Right atrium auricular region (tissue), 2 donors: ENCODE data around the gene RRAS2. TPM values are rescaled to one million over a fixed set of nuclear protein-coding genes. Genes with fewer than 3 reads are reported as not detected.
"Not testable (repeated sequence)": the region's sequence is repeated elsewhere in the genome, so short reads cannot be mapped to it uniquely, and the experiment has no call there.

Experiments
- DNase-seq: peaks from one replicate; pipeline ENCODE4 v3.0.0-alpha.2; 2019; ENCODE audit warnings: low spot score
- H3K27ac ChIP-seq, 2 donors: fragments of 200-600 bp; sonication (generic); 1 replicate in 1 of 2; 2 replicates in 1 of 2; pipeline ENCODE4 v1.5.1; 2016 to 2019
- H3K27me3 ChIP-seq, 2 donors: fragments of 200-600 bp; sonication (generic); one replicate each; pipeline versions ENCODE4 v1.5.1 to v1.6.0; 2017 to 2019
- H3K36me3 ChIP-seq: fragments of 200-600 bp; sonication (generic); one replicate; pipeline ENCODE4 v1.5.1; 2016
- H3K4me1 ChIP-seq, 2 donors: fragments of 200-600 bp; sonication (generic); one replicate each; pipeline versions ENCODE4 v1.5.1 to v1.6.0; 2017 to 2019
- H3K4me3 ChIP-seq, 2 donors: fragments of 200-600 bp; sonication (generic); 1 replicate in 1 of 2; 2 replicates in 1 of 2; pipeline ENCODE4 v1.5.1; 2017 to 2019; ENCODE audit warnings: mild to moderate bottlenecking in 1 of 2, moderate library complexity in 1 of 2
- H3K9me3 ChIP-seq, 2 donors: fragments of 200-600 bp; sonication (generic); one replicate each; pipeline ENCODE4 v1.5.1; 2019
- CTCF ChIP-seq, 2 donors: fragments of 200-600 bp; sonication (generic); IDR thresholded peaks; one replicate each; pipeline ENCODE4 v1.5.1; 2019; ENCODE audit warnings: antibody characterized with exemption in 2 of 2
- total RNA-seq, 2 donors: library from RNA; depleted of rRNA; stranded (reverse); fragments of >200 nt; gene quantifications; one replicate each; pipeline ENCODE4 v1.1.0, GENCODE V29; 2016

Gene RRAS2
- total RNA-seq, 2 donors from 2014 or later = 39.3 to 65.2 TPM

- TF ChIP-seq CTCF (IDR thresholded peaks at IDR 0.05) = no peak
- Histone ChIP-seq H3K27ac (no peak overlapping the region), H3K27me3 (no peaks in the 10 kb centered on the region), H3K4me1 (peaks cover 0 to 2% of the 10 kb centered on the region in 2 donors), H3K4me3 (no peak overlapping the region), H3K9me3 (no peaks in the 10 kb centered on the region), H3K36me3 (no peaks in the 10 kb centered on the region)
- no peak for DNase-seq
These were observed 100.6 kb downstream of the RRAS2 start for GRCh38 chr11:14258221-14258935.

- DNase-seq = no peak
- Histone ChIP-seq H3K9me3 (no peaks in the 10 kb centered on the region), H3K27ac (no peak overlapping the region), H3K36me3 (no peaks in the 10 kb centered on the region), H3K4me3 (no peak overlapping the region), H3K27me3 (no peaks in the 10 kb centered on the region), H3K4me1 (peaks cover 0 to 5% of the 10 kb centered on the region in 2 donors)
- TF ChIP-seq CTCF (IDR thresholded peaks at IDR 0.05) = no peak
These were observed 103.8 kb downstream of the RRAS2 start for GRCh38 chr11:14255238-14255534.

GRCh38 chr11:14254533-14255237 lies 104.3 kb downstream of the RRAS2 start:
- no peaks in the 10 kb centered on the region for H3K36me3 ChIP-seq
- H3K4me1 ChIP-seq = peaks cover 0 to 5% of the 10 kb centered on the region in 2 donors
- no peak overlapping the region for H3K4me3 ChIP-seq
- no peak for TF ChIP-seq CTCF (IDR thresholded peaks at IDR 0.05)
- DNase-seq = no peak
- H3K9me3 ChIP-seq = no peaks in the 10 kb centered on the region
- H3K27ac ChIP-seq = no peak overlapping the region
- no peaks in the 10 kb centered on the region for H3K27me3 ChIP-seq

GRCh38 chr11:14253840-14254239 lies 105.1 kb downstream of the RRAS2 start:
- Histone ChIP-seq H3K36me3 (no peaks in the 10 kb centered on the region), H3K4me3 (no peak overlapping the region), H3K4me1 (peaks cover 0 to 9% of the 10 kb centered on the region in 2 donors), H3K27me3 (no peaks in the 10 kb centered on the region), H3K9me3 (no peaks in the 10 kb centered on the region), H3K27ac (no peak overlapping the region)
- TF ChIP-seq CTCF (IDR thresholded peaks at IDR 0.05) = no peak
- DNase-seq = no peak

GRCh38 chr11:14253421-14253820 lies 105.6 kb downstream of the RRAS2 start:
- H3K4me3 ChIP-seq = no peak overlapping the region
- H3K9me3 ChIP-seq = no peaks in the 10 kb centered on the region
- H3K36me3 ChIP-seq = no peaks in the 10 kb centered on the region
- H3K27me3 ChIP-seq = no peaks in the 10 kb centered on the region
- H3K27ac ChIP-seq = no peak overlapping the region
- DNase-seq = no peak
- peaks cover 0 to 9% of the 10 kb centered on the region in 2 donors for H3K4me1 ChIP-seq
- TF ChIP-seq CTCF (IDR thresholded peaks at IDR 0.05) = no peak

- not testable (repeated sequence) for H3K4me1 ChIP-seq, H3K4me3 ChIP-seq, H3K36me3 ChIP-seq, DNase-seq, H3K9me3 ChIP-seq, H3K27ac ChIP-seq, H3K27me3 ChIP-seq
These were observed 106.5 kb downstream of the RRAS2 start for GRCh38 chr11:14252501-14252900.
